GM21576 (cell line): ENCODE measurements around the gene ZNF653.
"Not testable (repeated sequence)": the region's sequence is repeated elsewhere in the genome, so short reads cannot be mapped to it uniquely, and the experiment has no call there.

ENCODE experiments used
- ATAC-seq: cut with Tn5 transposase; IDR thresholded peaks from one replicate; pipeline ENCODE4 v1.9.1; 2021; ENCODE audit warnings: mild to moderate bottlenecking, moderate library complexity; ENCODE audit not compliant: unreplicated experiment

Gene ZNF653

DNA sequence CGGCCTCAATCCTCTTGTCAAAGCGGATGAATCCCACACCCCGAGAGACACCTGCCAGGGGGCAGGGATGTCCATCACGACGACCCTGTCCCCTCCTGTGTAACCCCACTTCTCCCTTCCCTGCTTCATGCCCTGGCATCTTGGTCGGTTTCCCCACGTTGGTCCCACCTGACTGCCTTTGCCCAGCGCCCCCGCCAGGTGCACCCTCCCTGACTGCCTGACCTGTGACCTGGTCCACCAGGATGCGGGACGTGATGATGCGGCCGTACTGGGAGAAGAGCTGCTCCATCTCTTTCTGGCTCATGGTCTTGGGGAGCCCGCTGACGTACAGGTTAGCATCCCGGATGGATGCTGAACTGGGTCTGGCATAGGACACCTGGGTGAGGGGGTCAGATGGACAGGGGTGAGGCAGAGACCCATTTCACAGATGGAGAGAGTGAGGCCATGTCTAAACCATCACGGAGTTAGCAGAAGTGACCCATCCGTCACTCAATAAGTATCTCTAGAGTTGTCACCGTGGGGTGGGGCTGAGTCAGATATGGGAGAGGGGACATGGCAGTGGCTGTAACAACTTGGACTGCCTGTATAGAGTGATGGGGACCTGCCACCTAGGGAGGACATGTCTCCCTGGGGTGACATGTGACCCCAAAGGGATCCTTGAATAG is 47.3 kb downstream of the ZNF653 start:
- ATAC-seq = no peak

- no peak for ATAC-seq
Measured at GRCh38 chr19:11457831-11458230, 47.8 kb downstream of the ZNF653 start.

DNA sequence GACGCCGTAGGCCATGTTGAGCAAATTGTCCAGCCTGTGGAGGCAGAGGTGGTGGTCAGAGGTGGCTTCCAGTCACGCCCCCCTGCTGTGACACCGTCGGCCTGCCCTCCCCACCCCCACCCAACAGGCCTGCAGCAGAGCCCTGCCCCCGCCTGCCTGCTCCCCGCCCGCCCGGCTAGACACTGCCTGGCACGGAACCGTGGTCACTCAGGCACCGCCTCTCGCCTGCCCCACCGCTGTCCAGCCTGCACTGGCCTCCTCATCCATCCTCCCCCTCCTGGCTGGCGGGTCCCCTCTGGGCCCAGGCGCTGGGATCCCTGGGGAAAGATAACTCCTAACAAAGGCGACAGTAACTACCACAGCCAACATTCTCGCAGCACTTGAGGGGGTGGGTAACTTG is 48.5 kb downstream of the ZNF653 start:
- no peak for ATAC-seq

GRCh38 chr19:11456659-11457058 is 49.0 kb downstream of the ZNF653 start:
- ATAC-seq = no peak

DNA sequence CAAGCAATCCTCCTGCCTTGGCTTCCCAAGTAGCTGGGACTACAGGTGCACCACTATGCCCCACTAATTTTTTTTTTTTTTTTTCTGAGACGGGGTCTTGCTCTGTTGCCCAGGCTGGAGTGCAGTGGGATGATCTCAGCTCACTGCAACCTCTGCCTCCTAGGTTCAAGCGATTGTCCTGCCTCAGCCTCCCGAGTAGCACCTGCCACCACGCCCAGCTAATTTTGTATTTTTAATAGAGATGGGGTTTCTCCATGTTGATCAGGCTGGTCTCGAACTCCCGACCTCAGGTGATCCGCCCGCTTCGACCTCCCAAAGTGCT is 50.4 kb downstream of the ZNF653 start:
- ATAC-seq = not testable (repeated sequence)

GRCh38 chr19:11453468-11454341 is 51.9 kb downstream of the ZNF653 start:
- no peak for ATAC-seq

DNA sequence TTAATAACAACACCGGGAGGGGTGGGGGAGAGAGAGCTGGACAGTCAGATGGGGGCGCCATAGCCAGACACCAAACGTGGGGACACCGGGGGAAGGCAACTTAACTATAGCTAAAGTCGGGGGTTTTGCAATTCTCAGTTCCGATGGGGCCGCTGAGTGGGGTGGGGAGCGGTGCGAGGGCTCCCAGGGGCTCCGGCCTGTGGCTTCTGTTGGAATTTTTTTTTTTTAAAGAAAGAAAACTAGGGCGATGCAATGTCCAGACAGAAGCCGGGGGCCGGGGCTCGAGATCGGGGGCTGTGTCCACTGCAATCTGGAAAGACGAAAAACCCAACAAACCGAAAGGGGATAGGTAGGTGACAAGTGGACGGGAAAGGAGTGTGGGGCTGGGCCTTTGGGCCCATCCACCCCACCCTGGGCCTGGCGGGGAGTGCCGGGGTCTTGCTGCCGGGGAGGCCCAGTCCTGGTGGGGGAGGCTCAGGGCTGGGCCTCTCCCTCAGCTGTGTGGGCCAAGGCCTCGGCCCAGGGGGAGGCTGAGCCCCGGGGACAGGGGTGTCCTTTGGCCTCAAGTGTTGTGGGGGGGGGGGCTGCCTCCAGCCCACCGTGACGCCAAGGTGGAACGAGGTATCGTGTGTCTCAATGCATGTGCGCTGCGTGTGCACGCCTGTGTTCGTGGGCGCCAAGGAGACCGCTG is 52.9 kb downstream of the ZNF653 start:
- ATAC-seq = no peak

DNA sequence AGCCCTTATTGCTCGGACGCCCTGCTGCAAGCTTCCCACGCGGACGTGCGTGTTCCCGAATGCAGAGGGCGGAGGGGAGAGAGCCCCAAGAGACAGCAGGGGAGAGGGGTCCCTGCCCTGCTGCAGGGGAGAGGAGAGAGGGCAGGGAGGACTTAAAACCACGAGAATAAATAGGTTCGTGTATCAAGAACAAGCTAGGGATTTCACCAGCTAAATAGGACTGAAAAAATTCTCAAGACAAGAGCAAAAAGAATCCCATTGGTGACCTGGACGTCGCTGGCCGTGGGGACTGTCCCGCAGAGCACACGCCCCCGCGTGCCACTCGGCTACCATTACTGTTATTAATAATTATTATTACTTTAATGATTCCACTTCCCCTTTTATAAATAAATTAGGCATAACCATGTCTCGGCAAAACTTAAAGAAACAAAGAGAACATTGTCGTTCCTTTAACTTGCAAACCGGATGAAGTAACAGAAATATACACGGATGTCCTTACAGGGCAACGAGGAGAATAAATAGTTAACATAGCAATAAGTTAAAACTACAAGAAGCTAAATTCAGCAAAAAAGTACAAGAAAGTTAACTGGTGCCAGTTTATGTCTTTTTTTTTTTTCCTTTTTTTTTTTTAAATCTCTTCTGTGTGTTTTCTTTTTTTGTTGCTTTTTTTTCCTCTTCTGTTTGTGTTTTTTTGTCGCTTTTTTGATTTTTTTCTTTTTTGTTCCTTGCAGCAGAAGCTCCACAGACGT is 53.6 kb downstream of the ZNF653 start:
- no peak for ATAC-seq

DNA sequence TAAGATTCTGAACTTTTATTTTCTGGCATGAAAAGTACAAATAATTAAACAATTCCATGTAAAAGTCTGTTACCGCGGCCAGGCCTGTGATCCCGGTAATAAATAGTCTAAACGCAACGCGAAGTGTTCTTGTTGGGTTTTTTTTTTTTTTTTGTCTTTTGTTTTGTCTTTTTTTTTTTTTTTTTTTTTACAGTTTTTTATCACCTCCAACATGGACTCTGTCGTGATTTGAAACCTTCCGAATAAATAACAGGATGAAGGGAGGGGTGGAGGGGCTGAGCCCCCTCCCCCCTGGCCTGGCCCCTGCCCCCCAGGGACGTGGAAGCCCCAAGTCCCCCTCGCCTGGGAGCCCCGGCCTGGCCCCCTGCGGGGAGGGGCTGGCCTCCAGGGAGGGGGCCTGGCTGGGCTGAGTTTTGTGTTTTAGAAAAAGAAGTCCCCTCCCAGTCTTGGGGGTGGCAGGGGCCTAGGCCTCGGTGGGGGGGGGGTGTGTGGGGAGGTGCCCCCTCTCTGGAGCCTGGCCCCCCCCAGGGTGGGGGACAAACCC is 54.2 kb downstream of the ZNF653 start:
- no peak for ATAC-seq

DNA sequence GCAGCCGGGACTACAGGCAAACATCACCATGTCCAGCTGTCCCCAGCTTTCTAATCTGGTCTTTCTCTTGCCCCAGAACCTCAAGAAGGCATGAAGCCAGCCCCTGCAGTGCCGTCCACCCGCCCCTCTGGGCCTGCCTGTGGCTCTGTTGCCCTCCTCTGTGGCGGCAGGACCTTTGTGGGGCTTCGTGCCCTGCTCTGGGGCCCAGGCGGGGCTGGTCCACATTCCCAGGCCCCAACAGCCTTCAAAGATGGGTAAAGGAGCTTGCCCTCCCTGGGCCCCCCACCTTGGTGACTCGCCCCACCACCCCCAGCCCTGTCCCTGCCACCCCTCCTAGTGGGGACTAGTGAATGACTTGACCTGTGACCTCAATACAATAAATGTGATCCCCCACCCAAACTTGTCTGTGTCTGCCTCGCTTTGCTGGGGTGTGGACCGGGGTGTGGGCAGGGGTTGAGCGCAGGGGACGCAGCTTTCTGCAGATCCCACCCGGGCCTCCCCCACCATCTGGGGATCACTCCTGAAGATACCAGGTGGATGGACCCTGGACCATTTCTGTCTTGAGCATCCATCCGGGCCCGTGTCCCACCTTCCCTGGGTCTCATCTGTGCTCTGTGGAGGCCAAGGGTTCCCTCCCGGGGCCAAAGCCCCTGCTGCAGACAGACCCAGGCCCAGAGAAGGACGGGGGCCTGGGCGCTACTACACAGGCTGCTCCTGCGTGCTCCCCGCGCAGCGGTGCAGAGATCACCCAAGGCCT is 54.9 kb downstream of the ZNF653 start:
- no peak for ATAC-seq

GRCh38 chr19:11448923-11449554 is 56.6 kb downstream of the ZNF653 start:
- no peak for ATAC-seq

DNA sequence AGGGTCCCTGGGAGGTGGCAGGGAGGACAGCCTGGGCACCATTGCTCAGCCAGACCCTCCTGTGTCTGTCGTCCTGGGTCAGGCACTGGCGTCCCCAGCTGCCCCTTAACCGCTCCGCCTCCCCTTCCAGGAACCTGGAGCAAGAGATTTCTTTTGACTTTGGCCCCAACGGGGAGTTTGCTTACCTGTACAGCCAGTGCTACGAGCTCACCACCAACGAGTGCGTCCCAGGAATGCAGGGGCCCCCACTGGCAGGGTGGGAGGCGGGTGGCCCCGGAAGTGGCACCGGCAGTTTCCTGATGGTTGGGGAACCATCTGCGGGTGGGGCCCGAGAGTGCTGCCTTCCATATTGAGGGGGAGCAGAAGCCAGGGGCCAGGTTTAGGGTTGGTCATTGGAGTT is 57.2 kb downstream of the ZNF653 start:
- ATAC-seq = no peak

DNA sequence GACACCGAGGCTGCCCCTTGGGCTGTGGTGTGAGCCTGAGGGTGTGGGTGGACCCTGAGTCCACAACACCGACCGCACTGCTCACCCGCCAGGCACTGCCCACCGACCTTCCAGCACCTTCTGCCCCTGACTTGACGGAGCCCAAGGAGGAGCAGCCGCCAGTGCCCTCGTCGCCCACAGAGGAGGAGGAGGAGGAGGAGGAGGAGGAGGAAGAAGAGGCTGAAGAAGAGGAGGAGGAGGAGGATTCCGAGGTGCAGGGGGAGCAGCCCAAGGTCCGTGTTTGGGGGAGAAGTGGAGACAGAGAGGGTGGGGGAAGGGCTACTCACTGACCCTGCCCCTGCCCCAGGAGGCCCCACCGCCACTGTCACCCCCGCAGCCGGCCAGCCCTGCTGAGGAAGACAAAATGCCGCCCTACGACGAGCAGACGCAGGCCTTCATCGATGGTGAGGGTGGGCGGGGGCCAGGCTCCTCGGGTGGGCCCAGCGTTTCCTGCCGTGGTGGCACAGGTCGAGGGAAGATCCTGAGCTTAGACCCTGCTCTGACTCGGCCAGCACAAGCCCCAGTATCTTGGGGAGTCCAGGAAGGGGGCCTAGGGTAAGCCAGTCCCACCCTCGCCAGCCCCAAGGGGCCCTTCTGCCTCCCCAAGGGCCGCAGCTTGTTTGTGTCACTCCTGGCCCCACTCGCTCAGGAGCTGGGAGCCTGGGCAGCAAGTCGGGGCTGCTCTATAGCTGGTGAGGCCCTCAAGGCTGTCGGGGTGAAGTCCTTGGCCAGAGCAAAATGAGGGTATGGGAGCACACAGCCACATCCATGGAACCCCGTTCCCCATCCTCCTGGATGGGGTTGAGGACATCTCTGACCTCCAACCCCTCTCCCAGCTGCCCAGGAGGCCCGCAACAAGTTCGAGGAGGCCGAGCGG is 58.0 kb downstream of the ZNF653 start:
- ATAC-seq = no peak

GRCh38 chr19:11446652-11447301 is 58.9 kb downstream of the ZNF653 start:
- ATAC-seq = no peak

GRCh38 chr19:11446271-11446651 is 59.4 kb downstream of the ZNF653 start:
- ATAC-seq = no peak

DNA sequence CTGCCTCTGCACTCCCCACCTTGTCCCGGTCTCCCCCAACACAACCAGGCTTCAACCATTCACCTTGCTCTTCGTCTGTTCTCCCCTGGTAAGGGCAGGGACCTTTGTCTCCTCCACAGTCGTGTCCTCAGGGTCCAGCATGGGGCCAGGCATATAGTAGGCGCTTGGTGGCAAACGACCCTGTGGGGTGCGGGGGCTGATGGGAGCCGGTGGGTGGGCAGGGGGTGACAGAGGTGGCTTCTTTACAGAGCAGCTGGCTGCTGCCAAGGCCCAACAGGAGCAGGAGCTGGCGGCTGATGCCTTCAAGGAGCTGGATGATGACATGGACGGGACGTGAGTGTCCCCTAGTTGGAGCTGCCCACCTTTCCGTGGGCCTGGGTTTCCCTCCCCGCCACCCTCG is 60.5 kb downstream of the ZNF653 start:
- no peak for ATAC-seq

DNA sequence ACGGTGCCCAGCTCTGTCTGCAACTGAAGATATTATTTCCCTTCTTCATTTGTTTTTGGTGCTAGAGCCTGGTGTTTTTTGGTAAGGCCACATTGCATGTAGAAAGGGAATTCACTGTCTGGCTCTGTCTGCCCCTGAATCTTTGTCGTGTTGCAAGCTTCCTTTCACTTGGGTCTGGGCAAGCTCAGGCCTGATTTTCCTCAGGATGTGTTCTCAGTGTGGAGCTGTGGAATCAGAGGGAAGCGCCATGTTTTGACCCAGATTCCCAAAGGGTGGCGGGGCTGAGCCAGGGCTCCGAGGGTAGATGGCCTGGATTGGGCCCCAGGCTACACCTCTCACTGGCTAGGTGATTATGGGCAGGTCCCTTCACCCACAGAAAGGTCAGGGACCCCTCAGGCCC is 61.6 kb downstream of the ZNF653 start:
- no peak for ATAC-seq

DNA sequence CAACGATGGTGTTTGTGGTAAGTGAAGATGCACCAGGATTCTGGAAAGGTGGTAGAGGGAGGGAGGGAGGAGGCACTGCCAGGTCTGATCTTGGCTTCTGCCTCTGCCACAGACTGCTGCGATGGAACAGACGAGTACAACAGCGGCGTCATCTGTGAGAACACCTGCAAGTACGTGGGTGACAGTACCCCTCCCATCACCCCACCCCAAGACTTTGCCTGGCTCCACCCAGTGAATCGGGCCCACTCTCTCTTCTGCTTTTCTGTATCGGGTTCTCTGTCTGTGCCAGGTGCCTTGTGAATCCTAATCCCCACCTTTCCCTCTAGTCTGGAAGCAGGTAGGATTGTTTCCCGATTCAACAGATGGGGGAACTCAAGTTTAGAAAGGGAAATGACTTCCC is 67.7 kb downstream of the ZNF653 start:
- ATAC-seq = no peak
